Cardiac fibroblast (primary cell): Measurements from ENCODE around the gene NR5A1.

Experiments
- DNase-seq, 2 donors: peaks; one replicate each; pipeline versions ENCODE4 v3.0.0 to v3.0.0-alpha.2; 2010; ENCODE audit warnings: low read depth in 2 of 2
- H3K4me3 ChIP-seq, 2 donors: replicated peaks in 1 of 2; 1 replicate in 1 of 2; 2 replicates in 1 of 2; pipeline ENCODE4 v1.5.1; 2011; ENCODE audit warnings: low read depth in 2 of 2, low read length in 2 of 2, mild to moderate bottlenecking in 2 of 2, moderate library complexity in 1 of 2
- CTCF ChIP-seq: IDR thresholded peaks from one replicate; pipeline ENCODE4 v1.5.1; 2011; ENCODE audit warnings: low read depth, mild to moderate bottlenecking, low read length, inconsistent platforms

The NR5A1 gene

GRCh38 chr9:124506931-124507879 is at the start of gene NR5A1:
NR5A1 (minus strand) TSS chr9:124507399; CDS start chr9:124503395, 4,004 bp downstream.
- DNase-seq = no peak
- no peak within 1 kb of the TSS for H3K4me3 ChIP-seq
- no peak for TF ChIP-seq CTCF

DNA sequence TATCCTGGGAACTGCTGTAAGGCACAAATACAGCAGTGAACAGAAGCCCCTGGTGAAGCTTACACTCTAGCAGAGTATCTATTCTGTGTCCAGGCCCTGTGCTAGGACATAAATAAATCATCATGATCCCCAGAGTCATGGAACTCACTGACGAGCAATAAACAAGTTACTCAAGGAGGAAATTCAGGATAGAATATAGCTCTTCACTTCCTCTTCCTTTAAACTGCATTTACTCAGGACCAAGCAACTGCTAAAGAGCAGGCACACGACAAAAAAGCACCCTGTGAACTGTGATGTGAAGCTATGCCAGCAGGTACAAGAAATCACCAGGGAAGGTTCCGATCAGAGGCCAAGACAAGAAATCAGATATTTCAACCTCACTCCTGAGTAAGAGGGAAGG is 47.8 kb upstream of the NR5A1 start:
- DNase-seq = no peak
- no peak for TF ChIP-seq CTCF
- no peak overlapping the region for H3K4me3 ChIP-seq

GRCh38 chr9:124553738-124554137 is 46.5 kb upstream of the NR5A1 start:
- no peak overlapping the region for H3K4me3 ChIP-seq
- peak; percentile 29 to 75 for DNase-seq
- TF ChIP-seq CTCF = no peak

- no peak for DNase-seq
- no peak overlapping the region for H3K4me3 ChIP-seq
- TF ChIP-seq CTCF = no peak
Observed at GRCh38 chr9:124552273-124552605, 45.0 kb upstream of the NR5A1 start.

DNA sequence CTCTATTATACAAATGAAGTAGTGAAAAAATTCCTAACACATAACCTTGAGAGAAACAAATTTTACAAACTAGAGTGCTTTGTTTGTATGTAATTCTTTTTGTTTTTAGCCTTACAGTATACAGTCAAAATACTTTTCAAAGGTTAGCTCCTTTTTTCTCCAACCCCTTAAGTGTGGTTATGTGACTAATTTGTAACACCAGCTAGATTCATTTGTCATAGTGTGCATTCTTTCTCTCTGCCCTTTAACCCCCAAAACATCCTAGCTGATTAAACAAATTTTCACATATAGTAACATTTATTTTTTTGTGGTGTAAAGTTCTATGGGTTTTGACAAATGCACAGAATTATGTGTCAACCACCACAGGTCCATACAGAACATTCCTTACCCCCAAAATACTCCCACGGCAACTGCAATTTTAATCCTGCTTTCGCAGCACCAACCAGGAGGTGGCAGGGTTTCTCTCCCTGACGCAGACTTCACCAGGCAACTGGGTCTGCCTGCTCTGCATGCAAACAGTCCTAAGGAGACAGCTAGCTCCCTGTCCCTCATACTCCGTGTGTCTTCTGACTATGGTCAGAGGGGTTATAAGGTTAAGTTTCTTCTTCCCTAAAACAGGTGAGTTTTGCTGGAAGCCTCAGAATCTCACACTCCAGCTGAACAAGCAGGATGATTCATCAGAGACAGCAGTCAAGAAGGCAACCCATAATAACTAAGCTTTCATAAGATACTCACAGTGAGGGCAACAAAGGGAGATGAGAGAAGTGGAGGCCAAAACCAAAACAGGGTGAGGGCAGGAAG is 44.5 kb upstream of the NR5A1 start:
- TF ChIP-seq CTCF = peak; percentile 72
- peak; percentile 67 to 70 for DNase-seq
- H3K4me3 ChIP-seq = no peak overlapping the region

DNA sequence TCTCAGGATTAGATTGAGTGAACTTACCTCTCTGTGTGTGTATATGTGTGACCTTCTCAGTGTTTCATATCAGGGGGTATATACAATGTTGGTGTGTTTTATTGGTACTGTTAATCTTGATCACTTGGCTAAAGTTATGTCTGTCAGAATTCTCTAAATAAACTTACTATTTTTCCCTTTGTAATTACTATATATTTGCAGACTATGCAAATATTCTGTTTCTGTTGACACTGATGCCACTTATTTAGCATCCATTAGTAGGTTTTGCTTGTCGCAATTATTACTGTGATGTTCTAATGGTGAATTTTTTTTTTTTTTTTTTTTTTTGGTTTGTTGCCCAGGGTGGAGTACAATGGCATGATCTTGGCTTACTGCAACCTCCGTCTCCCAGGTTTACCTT is 42.9 kb upstream of the NR5A1 start:
- no peak overlapping the region for H3K4me3 ChIP-seq
- TF ChIP-seq CTCF = no peak
- DNase-seq = no peak
